ENCODE results near the gene KLK12.
"Not testable (repeated sequence)": the region's sequence is repeated elsewhere in the genome, so short reads cannot be mapped to it uniquely, and the experiment has no call there.

KLK12 gene

DNA sequence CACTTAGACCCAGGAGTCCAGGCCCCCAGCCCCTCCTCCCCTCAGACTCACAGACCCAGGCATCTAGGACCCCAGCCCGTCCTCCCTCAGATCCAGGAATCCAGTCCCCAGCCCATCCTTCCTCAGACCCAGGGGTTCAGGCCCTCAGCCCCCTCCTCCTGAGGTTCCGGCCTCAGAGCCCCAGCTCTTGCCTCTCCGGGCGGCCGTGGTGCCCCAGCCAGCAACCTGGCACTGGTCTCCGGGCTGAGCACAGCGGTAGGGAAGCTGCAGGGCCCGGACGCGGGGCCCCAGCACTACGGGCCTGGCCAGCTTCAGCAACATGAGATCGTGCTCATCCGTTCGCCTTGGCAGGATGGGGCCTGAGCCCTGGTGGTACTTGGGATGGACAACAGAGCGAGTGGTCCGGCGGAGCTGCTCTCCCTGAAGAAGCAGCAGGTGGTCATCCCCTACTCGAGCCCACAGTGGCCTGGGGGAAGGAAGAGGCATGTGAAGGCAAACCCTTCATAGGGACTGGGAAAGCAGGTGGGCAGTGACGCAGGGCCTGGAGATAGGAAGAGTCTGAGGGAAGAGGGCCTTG is 19.0 kb downstream of the KLK12 start:
- no peak for DNase-seq (ENCODE audit: low read depth in 3 of 3)

DNA sequence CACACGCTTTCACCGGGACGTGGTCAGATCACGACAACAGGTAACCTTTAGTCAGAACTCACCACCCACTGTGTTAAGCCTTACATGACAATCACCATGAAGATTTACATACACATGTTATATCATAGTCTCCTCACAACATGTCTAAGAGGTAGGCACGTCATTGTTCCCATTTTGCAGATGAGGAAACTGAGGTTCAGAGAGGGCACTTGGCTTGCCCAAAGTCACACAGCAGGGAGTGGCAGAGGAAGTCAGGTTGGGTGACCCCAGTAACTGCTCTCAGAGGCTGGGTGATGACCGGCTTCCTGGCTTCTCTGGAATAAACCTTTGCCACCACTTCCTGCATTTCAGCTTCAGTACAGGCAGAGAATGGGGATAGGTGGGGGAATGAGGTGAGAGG is 20.6 kb downstream of the KLK12 start:
- DNase-seq (ENCODE audit: low read depth in 3 of 3): no peak

DNA sequence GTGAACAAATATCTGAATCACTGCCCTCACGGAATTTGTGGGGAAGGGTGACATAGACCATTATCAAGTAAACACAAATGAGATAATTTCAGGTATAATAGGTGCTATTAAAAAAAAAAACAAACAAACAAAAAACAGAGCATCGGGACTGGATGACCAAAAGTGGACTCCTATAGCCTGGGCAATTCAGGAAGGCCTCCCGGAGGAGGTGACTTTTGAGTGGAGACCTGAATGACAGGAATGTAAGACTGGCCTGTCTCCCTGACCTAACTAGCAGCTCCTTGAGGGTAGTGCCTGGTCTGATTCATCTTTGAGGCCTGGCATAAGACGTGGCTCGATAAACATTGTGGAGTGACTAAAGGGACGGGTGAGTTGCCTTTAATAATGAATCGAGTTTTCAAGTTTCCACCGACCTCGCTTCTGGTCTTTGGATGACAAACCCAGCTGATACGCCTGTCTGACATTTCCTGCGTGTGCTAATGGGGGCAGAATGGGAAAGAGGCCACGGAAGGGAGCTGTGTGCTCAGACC is 22.1 kb downstream of the KLK12 start:
- no peak for DNase-seq (ENCODE audit: low read depth in 3 of 3)

DNA sequence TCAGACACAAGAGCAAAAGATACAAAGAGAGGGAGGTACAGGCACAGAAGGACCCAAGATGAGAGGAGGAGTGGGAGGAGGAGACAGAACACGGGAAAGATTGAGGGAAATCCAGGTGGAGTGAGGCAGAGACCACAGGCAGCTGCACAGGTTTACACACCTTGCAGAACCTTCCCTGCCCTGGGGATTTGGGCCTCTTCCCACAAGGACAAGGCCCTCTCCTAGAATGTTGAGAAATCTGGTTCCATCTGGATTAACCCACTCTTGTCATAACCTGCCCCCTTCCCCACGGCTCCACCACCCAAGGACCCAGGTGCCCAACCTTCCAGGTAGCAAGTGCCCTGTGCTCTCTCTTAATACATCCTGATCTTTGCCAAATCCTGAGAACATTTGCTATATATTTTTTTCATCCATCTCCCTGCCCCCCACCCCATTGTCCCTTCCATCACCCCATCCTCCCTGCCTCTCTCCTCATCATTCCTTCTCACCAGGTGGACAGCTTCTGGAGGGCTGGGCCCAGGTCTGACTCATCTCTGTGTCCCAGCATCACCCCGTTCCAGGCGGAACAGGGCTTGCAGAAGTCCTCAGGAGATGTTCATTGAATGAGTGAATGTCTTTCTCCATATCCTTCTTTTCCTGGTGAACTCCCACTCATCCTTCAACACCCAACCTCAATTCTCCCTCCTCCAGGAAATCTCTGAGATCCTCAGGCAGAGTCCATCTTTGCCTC is 24.6 kb downstream of the KLK12 start:
- no peak for DNase-seq (ENCODE audit: low read depth in 3 of 3)

DNA sequence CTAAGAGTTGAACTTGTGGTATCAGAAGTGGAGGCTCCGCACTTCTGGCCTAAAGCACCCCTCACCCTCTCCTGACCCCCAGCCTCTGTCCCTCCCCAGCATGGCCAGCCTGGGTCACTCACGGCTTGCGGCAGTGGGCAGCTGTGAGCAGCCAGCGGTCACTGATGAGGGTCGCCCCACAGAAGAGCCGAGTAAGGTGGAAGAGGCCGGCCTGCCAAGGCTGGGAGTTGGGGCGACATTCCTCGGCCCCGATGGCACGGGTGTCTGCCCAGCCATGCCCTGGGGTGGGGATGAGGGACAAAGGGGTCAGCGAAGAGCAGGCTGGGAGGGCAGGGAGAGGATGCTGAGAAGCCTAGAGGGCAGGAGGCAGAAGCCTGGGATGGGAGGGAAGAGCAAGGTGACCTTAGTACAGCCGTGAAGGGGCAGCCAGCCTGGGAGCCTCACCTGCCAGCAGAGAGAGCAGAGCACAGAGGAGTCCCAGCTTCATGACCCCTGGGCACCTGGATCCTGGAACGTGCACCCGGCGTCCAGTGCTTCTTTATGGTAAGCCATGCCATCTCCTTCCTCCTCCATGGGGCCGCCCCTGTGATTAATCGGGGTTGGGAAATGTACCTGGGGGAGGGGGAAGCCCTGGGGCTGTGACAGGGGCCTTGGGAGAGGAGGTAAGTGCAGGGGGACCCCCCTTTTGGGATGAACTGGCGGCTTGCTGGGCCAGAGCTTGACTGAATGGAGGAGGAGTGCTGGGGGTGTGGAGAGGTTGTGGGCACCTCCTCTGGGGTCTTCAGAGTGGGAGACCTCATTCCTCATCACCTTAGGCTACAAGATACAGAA is 25.5 kb downstream of the KLK12 start:
- DNase-seq (ENCODE audit: low read depth in 3 of 3): no peak

DNA sequence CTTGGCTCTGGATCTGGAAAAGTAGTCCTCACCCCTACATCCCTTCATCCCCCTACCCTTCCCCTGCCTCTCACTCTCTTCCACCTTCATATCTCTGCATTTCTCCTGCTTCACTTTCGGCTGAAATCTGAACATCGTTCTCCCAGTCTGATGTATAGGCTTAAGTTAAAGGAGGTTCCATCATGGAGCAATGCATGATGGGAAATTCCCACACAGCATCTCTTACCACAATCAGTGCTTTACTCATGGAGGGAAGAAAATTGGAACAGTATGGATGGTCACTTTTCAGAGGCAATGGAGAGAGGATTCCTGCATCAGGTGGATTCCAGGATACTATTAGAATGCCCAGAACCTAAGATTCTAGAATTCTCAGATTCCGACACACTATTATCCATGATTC is 27.3 kb downstream of the KLK12 start:
- DNase-seq (ENCODE audit: low read depth in 3 of 3): no peak

DNA sequence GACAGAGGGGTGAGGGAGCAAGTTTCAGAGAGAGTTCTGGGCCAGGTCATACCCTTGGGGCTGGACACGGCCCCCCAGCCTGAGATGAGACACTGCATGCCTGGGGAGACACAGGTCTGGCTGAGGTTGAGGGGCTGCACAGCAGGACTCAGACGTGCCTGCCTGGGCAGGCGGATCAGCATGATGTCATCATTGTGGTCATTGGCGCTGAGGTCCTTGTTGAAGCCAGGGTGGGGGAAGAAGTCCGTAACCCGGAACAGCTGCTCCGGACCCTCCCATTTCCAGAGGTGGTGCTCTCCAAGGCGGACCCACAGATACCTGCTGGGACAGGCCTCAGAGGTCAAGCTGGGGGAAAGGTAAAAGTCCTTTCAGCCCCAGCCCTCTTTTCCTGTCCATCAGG is 28.4 kb downstream of the KLK12 start:
- no peak for DNase-seq (ENCODE audit: low read depth in 3 of 3)

DNA sequence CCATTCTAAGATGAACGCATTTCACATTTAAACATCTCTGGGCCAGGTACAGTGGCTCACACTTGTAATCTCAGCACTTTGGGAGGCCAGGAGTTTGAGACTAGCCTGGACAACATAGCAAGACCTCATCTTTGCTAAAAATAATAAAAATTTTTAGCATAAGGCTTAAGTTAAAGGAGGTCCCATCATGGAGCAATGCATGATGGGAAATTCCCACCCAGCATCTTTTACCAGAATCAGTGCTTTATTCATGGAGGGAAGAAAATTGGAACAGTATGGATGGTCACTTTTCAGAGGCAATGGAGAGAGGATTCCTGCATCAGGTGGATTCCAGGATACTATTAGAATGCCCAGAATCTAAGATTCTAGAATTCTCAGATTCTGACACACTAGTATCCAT is 29.6 kb downstream of the KLK12 start:
- no peak for DNase-seq (ENCODE audit: low read depth in 3 of 3)

DNA sequence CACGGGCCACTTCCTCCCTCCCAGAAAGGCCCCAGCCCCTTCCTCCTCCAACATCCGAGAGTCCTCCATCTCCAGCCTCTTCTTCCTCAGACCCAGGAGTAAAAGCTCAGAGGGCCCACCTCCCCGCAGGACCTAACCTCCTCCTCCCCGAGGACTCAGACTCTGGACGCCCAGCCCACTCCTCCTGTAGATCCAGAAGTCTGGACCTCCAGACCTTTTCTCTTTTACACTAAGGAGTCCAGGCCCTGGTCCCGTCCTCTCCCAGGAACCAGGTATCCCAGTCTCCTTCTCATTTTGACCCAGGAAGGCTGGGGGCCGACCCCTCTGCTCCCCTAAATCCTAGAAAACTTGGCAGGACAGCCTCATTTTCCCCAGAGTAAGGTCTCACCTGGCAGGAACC is 31.5 kb downstream of the KLK12 start:
- no peak for DNase-seq (ENCODE audit: low read depth in 3 of 3)

DNA sequence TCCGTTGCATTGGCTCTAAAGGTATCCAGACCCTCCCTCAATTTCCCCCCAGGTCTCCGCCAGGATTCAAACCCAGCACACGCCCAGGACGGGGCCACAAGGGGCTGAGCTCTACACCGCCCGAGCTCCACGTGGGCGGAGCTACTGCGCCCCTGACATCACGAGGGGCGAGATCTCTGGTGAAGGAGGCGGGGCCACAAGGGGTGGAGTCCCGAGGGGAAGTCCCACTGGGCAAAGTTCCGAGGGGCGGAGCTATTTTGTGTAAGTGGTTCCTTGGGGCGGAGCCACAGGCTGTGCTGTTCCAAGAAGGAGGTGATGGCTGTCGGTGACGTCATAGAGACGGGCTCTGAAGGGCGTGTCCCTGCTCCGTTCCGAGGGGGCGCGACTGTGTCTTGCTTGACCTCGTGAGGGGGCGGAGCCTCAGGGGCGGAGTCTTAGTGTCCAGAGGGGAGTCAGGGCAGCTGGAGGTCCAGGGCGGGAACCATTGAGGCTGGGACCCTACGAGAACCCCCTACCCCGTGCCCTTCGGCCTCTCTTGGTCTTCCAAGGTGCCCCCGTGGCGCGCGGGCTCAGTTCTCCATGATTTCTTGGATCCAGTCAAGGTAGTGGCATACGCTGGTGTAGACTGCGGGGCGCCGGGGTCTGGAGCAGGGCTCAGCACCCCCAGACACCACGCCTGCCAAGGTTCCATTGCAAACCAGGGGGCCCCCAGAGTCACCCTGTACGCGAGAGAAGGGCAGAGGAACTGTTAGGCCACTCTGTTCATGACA is 32.1 kb downstream of the KLK12 start:
- DNase-seq (ENCODE audit: low read depth in 3 of 3): peak in 1 of 3 experiments; percentile 30

DNA sequence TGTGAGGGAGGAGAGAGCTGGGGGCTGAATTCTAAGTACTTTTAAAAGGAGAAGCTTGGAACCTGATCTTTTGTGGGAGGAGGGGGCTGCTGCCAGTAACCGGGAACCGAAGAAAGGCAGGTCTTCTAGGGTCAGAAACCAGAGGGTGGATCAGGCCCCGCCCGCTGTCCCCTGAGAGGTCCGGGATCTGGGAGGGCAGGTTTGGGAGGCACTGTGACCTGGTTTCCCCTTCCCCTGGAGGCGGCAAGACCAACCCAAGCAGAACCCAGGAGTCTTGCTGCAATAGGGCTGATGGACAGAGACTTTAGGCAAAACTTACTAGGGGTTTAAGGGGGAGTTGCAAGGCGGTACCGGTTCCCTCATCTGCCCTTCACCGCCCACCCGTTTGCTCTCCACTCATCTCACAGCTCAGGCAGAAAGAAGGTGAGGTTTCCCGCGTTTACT is 32.7 kb downstream of the KLK12 start:
- no peak for DNase-seq (ENCODE audit: low read depth in 3 of 3)

DNA sequence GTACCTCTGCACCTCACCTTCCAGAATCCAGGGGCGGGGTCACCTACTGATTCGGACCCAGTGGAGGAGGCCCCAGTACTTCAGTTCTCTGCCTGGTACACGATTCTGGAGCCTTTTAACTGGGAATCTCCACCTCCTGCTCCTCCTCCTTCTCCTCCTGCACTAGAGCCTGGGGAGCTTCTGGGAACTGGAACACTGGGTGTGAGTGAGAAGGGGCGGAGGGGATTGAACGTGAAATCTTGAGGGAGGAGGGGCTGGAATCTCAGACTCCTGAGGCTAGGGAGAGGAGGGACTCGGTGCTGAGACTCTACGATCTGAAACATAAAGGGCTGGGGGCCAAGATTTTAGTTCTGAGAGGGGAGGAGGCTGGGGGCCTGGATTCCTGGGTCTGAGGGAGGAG is 33.3 kb downstream of the KLK12 start, which contains the start of gene KLK8:
KLK8 (minus strand) TSS at position 90 of the 400 bp plus-strand sequence. CDS start 437 bp downstream, outside the sequence.
- no peak for DNase-seq (ENCODE audit: low read depth in 3 of 3)

DNA sequence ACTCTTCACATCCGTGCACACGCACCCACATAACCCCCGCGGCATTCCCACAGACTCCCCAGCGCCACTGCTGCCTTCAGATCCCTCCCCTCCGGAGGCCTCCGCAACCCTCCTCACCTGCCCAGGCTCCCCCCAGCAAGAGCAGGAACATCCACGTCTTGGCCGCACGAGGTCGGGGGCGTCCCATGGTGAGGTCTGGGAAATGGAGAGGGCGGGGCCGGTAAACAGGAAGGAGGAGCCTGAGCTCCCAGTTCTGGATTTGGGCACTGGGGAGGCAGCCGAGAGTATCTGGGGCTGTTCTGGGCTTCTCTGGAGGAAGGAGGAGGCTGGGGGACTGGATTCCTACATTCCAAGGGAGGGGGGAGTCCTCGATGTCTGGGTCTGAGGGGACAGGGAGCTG is 33.8 kb downstream of the KLK12 start:
- DNase-seq (ENCODE audit: low read depth in 3 of 3): no peak

DNA sequence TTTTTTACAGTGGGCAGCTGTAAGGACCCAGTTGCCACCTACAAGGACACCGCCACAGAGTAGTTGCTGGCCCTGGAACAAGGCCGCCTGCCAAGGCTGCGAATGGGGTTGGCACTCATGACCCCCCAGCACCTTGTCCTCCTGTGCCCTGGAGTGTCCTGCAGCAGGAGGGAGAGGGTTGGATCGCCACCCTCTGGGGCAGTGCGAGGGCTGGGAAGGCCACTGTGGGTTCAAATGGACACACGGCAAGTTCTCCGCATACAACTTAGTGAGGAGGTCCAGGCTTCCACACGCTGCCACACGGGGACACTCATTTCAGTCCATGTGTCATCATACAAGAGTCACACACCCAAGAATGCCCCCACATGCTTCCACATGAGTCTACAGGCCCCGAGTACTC is 34.4 kb downstream of the KLK12 start:
- DNase-seq (ENCODE audit: low read depth in 3 of 3): no peak

DNA sequence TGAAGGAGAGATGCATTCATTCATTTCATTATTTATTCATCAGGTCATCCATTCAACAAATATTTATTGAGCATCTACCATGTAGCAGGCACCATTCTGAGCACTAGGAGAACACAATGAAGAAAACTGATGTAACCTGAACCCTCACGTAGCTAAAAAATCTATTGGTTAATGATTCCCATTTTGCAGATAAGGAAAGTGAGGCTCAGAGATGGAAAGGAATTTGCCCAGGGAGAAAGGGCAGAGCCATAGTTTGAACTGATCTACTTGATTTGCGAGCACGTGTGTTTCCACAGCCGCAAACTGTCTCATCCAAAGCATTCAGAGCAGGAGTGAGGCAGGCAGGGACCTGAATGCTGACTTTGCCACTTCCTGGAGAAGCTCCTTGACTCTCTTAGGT is 36.1 kb downstream of the KLK12 start:
- no peak for DNase-seq (ENCODE audit: low read depth in 3 of 3)

DNA sequence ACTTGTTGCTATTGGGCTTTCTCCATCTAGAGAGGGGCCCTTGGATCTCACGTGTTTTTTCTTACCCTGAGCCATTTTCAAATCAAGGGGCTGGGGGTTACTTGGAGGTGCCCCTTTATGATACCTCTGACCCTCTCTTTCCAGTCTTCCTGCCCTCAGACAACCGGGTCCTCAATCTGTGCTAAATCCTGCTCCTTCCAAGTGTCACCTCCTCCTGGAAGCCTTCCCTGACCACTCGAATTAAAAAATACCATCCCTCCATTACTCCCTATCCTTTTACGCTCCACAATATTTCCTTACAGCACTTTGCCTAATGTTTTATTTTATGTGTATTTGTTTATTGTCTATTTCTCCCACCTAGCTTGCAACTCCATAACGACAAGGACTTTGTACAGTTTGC is 36.7 kb downstream of the KLK12 start:
- no peak for DNase-seq (ENCODE audit: low read depth in 3 of 3)

DNA sequence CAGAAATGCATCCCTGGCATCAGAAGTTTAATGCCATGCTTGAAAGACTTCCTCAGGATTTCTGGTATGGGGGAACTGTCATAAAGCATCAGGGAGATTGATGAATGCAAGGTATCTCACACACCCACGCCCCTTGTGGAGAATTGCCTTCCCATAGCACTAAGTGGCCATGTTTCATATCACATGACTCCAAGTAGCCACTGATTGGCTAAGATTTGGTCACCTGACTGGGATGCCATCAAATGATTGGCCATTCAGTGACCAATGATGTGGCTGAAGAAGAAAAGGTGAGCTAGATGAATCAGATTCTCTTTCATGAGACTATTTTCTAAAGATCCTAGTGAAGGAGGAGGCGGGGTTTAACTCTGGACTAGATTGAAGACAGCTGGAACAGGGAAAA is 40.7 kb downstream of the KLK12 start:
- no peak for DNase-seq (ENCODE audit: low read depth in 3 of 3)

DNA sequence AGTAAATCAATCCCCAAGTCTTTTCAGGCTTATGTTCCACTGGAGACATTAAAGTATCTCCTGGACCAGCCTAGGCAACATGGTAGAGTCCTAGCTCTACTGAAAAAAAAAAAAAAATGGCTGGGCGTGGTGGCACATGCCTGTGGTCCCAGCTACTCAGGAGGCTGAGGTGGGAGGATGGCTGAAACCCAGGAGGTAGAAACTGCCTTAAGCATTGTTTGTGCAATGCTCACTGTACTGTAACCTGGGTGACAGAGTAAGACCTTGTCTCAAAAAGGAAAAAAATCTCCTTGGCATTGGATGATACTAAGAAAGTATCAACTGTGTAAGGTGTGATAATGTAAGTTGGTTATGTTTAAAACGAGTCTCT is 42.2 kb downstream of the KLK12 start:
- DNase-seq (ENCODE audit: low read depth in 3 of 3): no peak

DNA sequence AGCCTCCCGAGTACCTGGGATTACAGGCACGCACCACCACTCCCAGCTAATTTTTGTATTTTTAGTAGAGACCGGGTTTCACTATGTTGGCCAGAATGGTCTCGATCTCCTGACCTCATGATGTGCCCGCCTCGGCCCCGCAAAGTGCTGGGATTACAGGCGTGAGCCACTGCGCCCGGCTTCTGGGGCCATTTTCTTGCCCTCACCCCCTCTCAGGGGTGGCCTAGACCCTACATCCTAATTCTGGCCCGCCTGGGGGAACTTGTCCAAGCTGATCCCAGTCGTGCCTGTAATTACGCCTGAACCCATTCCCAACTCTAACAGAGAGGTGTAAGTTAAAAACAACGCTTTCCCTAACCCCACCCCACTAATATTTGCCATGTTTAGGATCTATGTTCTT is 50.4 kb downstream of the KLK12 start:
- not testable (repeated sequence) for DNase-seq (ENCODE audit: low read depth in 3 of 3)

DNA sequence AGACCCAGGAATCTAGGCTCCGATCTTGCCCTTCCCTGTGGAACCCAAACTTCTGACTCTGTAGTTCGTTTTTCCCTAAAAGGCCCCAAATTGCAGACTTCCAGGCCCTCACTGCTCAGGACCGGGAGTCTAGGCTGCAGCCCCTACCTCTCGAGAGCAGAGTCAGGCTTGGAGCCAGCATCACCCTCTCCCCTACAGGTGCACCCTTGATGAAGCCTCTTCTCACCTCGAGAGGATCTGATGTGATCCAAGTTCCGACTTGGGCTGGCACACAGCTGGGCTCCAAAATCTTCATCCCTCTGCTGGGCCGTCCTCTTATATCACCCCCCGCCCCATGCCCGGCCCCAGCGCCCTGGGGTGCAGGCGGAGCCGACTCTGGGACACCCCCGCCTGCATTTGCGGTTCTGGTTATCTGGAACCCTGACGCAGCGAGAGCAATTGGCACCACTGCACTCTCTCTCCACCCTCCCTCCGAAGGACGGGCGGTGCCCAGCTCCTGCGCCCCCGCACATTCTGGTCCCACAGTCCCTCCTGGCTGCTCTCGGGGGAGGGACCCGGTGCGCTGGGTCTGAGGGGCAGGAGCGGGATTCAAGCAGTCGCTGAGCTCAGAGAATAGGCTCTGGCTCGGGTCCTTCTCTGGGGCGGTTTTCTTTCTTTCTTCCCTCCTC is 51.0 kb downstream of the KLK12 start, which contains the start of gene KLK7:
KLK7 (minus strand) TSS at position 293 of the 668 bp plus-strand sequence. CDS start 1,518 bp downstream, outside the sequence.
- DNase-seq (ENCODE audit: low read depth in 3 of 3): no peak

DNA sequence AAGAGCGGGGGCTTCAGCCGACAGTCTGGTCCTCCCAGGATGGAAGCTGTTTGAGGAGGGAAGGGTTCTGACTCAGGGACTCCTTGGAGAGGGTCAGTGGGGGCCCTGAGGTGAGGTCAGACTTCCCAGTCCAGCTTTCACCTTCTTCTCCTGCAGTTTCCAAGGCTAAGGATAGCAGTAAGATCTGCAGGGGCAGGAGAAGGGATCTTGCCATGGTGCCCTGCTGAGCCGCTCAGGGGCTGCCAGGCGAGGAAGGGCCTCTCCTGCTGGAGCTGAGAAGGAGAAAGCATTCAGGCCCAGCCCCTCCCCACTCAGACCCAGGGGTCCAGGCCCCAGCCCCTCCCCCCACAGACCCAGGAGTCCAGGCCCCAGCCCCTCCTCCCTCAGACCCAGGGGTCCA is 52.6 kb downstream of the KLK12 start:
- no peak for DNase-seq (ENCODE audit: low read depth in 3 of 3)

Data from stimulated activated CD4-positive, alpha-beta T cell treated with anti-CD3 and anti-CD28 coated beads, TNF-alpha, amount 100 ng/mL, for 24 hours (primary cell).